ENCODE data around the gene NTMT2.

- TF ChIP-seq CTCF (conservative IDR thresholded peaks at IDR 0.05) (no peak), EZH2 (IDR thresholded peaks at IDR 0.05; ENCODE audit: low read depth) (no peak)
These were observed 22.5 kb downstream of the NTMT2 start for GRCh38 chr1:170168265-170168664.

All from PC-9 (cell line).